Measurements from ENCODE around the gene RASL11A.
"Not testable (repeated sequence)": the region's sequence is repeated elsewhere in the genome, so short reads cannot be mapped to it uniquely, and the experiment has no call there.

Gene RASL11A

DNA sequence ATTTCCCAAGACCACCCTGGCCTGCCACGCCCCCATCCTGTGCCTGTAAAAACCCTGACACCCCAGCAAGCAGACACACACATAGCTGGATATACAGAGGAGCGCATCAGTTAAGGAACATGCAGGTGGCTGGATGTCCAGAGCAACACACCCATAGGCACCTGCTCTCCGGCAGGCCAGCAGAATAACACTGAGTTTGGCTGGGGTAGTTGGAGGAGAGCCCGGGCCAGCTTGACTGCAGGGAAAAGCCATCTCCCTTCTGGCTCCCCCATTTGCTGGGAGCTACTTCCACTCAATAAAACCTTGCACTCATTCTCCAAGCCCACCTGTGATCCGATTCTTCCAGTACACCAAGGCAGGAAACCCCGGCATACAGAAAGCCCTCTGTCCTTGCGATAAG lies 8.9 kb downstream of the RASL11A start:
- TF ChIP-seq POLR2A (IDR thresholded peaks at IDR 0.05; ENCODE audit: low read depth, low read length) = no peak
- FAIRE-seq (no peak), DNase-seq (ENCODE audit: insufficient read length, low spot score) (no peak)

DNA sequence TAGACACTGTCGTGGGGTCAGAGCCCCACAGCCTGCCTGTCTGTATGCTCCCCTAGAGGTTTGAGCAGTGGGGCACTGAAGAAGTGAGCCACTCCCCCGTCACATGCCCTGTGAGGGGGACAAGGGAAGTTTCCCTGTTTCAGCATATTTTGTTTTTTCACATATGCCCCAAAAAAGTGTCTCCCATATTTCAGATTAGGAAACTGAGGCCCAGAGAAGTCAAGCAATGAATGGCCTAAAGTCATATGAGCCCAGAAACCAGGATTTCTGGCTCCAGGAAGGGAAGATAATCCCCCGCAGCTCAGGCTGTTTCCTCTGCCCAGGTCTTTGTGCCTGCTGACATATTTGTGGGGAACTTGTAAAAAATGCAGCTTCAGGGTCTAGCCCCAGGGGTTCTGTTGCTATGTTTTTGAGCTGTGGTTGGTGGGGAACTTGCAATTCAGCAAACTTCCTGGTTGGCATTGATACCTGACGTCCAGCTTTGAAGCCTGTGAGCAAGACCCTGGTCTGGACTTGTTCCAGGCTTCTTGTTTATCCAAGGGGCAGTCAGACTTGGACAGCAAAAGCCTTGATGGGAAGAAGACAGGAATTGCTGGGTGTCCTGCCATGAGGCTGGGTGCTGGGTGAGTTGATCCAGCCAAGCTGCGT lies 9.5 kb downstream of the RASL11A start:
- no peak for TF ChIP-seq POLR2A (IDR thresholded peaks at IDR 0.05; ENCODE audit: low read depth, low read length)
- DNase-seq (ENCODE audit: insufficient read length, low spot score) (no peak), FAIRE-seq (no peak)

DNA sequence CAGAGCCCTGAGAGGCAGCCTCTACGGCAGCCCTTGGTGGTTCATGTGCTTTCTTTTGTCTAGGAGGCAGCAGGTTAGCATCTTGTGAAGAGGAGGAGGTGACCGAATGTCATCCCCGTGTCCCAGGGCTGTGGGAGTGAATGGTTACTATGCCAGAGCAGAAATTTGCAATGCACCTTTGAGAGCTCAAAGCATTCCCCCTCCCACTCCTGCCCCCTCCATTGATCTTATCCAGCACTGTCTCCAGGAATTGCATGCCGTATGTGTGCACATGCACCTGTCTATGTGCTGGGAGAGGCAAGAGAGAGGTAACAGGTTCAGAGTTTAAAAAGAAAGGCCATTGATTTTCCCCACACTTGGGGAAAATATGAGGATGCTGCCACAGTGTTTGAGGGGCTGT lies 10.2 kb downstream of the RASL11A start:
- TF ChIP-seq POLR2A (IDR thresholded peaks at IDR 0.05; ENCODE audit: low read depth, low read length) = no peak
- FAIRE-seq (no peak), DNase-seq (ENCODE audit: insufficient read length, low spot score) (no peak)

DNA sequence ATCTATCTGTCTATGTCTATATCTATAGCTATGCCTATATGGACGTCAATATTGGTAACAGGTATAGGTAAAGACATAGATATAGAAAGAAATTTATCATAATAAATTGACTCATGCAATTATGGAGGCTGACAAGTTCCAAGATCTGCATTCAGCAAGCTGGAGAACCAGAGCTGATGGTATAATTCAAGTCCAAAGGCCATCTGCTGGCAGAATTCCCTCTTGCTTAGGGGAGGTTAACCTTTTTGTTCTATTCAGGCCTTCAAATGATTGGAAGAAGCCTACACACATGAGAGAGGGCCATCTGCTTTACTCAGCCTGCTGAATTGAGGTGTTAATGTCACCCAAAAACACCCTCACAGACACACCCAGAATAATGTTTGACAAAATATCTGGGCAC lies 10.8 kb downstream of the RASL11A start:
- no peak for DNase-seq (ENCODE audit: insufficient read length, low spot score)
- TF ChIP-seq POLR2A (IDR thresholded peaks at IDR 0.05; ENCODE audit: low read depth, low read length) = no peak
- FAIRE-seq = no peak

DNA sequence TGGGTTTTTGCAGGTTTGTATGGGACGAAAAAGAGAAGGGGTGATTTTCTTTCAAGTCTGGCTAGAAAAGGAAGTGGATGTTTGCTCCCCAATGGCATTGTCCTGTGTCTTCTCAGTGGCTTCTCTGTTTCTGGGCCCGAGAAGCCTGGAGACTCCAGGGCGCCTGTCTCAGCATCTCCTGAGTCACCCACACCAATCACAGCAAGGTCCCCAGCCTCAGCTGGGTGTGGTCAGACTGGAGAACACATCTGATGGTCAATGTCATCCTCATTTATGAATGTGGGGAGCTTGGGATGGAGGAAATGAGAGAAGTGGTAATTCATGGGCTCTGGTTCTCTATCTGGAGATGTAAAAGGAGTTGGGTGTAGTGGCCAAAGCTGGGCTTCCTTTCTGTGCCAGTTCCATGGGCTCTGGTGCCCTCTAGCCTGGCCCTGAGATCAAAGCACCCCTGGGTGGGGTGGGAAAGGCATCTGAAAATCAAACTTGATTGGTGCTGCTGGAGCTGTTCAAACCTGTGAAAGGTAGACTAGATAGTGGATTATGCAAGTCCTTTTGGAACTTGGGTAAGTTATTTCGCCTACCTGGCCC lies 13.4 kb downstream of the RASL11A start:
- DNase-seq (ENCODE audit: insufficient read length, low spot score) (no peak), FAIRE-seq (no peak)
- TF ChIP-seq POLR2A (IDR thresholded peaks at IDR 0.05; ENCODE audit: low read depth, low read length) = no peak

DNA sequence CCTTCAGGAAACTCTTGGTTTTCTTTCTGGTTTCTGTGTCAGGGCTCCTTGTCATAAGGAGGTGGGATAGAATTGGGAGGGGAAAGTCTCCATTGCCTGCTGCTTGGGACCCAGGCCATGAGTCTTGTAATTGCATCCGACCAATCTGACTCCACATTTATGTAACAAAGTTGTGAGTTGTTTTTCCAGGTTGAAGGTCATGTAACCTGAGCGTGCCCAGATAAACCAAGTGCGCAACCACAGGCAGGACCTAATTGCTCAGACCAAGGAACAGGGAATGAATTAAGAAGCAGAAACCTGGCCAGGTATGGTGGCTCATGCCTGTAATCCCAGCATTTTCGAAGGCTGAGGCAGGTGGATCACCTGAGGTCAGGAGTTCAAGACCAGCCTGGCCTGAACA lies 17.8 kb downstream of the RASL11A start:
- DNase-seq (ENCODE audit: insufficient read length, low spot score) = no peak
- TF ChIP-seq POLR2A (IDR thresholded peaks at IDR 0.05; ENCODE audit: low read depth, low read length) = no peak
- no peak for FAIRE-seq

GRCh38 chr13:27289011-27289665 lies 18.5 kb downstream of the RASL11A start:
- no peak for TF ChIP-seq POLR2A (IDR thresholded peaks at IDR 0.05; ENCODE audit: low read depth, low read length)
- DNase-seq (ENCODE audit: insufficient read length, low spot score) (no peak), FAIRE-seq (no peak)

GRCh38 chr13:27290715-27291114 lies 20.1 kb downstream of the RASL11A start:
- TF ChIP-seq POLR2A (IDR thresholded peaks at IDR 0.05; ENCODE audit: low read depth, low read length) = no peak
- no peak for DNase-seq (ENCODE audit: insufficient read length, low spot score)
- FAIRE-seq = no peak

- DNase-seq (ENCODE audit: insufficient read length, low spot score); FAIRE-seq: not testable (repeated sequence)
These were observed 21.3 kb downstream of the RASL11A start for GRCh38 chr13:27291967-27292366.

DNA sequence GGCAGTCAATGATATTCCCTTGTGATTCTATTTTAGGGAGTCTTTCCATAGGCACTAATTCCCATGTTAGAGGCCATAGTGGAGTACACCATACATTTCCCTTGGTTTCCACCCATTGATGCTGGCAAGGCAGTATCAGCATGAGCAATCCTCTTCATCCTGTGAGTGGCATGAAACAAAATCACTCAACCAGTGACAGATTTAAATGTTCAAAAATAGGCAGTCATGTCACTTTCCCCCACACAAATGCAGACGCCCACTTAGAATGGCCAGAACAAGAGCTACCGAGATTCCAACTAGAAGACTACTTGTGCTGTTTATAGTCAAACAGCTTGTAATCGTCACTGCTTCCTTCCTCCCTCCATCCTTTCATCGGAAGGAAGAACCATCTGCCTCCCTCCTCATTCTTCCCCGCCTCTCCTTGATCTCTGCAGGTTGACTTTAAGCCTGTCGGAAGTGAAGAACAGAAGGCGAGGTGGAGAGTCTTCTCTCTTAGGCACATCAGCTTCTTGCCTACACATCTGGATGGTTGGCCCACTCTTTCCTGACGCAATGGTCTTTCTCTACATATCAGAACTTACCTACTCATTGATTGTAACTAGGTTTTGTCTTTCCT lies 22.6 kb downstream of the RASL11A start:
- no peak for FAIRE-seq
- TF ChIP-seq POLR2A (IDR thresholded peaks at IDR 0.05; ENCODE audit: low read depth, low read length) = no peak

GRCh38 chr13:27293873-27294515 lies 23.4 kb downstream of the RASL11A start:
- no peak for TF ChIP-seq POLR2A (IDR thresholded peaks at IDR 0.05; ENCODE audit: low read depth, low read length)
- FAIRE-seq = no peak
- no peak for DNase-seq (ENCODE audit: insufficient read length, low spot score)

More for the DNA sequence above, 22.6 kb downstream of the RASL11A start:
- DNase-seq (ENCODE audit: insufficient read length, low spot score) = no peak

GRCh38 chr13:27295096-27295495 lies 24.5 kb downstream of the RASL11A start:
- no peak for TF ChIP-seq POLR2A (IDR thresholded peaks at IDR 0.05; ENCODE audit: low read depth, low read length)
- FAIRE-seq (no peak), DNase-seq (ENCODE audit: insufficient read length, low spot score) (no peak)

GRCh38 chr13:27295660-27296059 lies 25.0 kb downstream of the RASL11A start:
- FAIRE-seq (no peak), DNase-seq (ENCODE audit: insufficient read length, low spot score) (no peak)
- no peak for TF ChIP-seq POLR2A (IDR thresholded peaks at IDR 0.05; ENCODE audit: low read depth, low read length)

DNA sequence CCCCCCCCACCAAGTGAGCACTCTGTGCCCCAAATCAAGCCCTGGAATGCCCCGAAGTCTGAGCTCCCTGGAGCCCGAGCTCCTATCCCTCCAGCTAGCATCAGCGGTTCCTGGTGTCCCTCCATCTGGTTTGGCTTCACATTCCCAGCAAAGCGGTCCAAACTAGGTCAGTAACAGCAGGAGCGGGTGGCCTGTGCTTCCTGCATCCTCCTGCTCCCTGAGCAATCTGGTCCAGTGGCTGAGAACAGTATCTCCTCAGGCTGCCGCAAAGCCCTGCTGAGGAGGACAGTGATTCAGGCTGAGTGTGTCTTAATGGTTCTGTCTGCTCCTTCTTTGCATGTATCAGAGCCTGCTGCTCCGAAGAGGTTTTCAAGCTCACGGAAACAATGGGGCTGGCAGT lies 25.9 kb downstream of the RASL11A start:
- TF ChIP-seq POLR2A (IDR thresholded peaks at IDR 0.05; ENCODE audit: low read depth, low read length) = no peak
- no peak for DNase-seq (ENCODE audit: insufficient read length, low spot score)
- no peak for FAIRE-seq

Data from H54 (cell line).